8988T (cell line): ENCODE data around the gene PLEKHG5.

Source experiments
- DNase-seq: peaks from one replicate; pipeline ENCODE4 v3.0.0; 2011

The PLEKHG5 gene, protein sequence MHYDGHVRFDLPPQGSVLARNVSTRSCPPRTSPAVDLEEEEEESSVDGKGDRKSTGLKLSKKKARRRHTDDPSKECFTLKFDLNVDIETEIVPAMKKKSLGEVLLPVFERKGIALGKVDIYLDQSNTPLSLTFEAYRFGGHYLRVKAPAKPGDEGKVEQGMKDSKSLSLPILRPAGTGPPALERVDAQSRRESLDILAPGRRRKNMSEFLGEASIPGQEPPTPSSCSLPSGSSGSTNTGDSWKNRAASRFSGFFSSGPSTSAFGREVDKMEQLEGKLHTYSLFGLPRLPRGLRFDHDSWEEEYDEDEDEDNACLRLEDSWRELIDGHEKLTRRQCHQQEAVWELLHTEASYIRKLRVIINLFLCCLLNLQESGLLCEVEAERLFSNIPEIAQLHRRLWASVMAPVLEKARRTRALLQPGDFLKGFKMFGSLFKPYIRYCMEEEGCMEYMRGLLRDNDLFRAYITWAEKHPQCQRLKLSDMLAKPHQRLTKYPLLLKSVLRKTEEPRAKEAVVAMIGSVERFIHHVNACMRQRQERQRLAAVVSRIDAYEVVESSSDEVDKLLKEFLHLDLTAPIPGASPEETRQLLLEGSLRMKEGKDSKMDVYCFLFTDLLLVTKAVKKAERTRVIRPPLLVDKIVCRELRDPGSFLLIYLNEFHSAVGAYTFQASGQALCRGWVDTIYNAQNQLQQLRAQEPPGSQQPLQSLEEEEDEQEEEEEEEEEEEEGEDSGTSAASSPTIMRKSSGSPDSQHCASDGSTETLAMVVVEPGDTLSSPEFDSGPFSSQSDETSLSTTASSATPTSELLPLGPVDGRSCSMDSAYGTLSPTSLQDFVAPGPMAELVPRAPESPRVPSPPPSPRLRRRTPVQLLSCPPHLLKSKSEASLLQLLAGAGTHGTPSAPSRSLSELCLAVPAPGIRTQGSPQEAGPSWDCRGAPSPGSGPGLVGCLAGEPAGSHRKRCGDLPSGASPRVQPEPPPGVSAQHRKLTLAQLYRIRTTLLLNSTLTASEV

GRCh38 chr1:6491480-6491962, at the start of gene PLEKHG5:
TSS of gene PLEKHG5 (minus strand) at chr1:6491667. CDS start at chr1:6477571, 14,096 bp downstream.
- DNase-seq = no peak

- DNase-seq = no peak
Measured at GRCh38 chr1:6538956-6539355, 47.5 kb upstream of the PLEKHG5 start.

- no peak for DNase-seq
Measured at GRCh38 chr1:6536291-6536690, 44.8 kb upstream of the PLEKHG5 start.

DNA sequence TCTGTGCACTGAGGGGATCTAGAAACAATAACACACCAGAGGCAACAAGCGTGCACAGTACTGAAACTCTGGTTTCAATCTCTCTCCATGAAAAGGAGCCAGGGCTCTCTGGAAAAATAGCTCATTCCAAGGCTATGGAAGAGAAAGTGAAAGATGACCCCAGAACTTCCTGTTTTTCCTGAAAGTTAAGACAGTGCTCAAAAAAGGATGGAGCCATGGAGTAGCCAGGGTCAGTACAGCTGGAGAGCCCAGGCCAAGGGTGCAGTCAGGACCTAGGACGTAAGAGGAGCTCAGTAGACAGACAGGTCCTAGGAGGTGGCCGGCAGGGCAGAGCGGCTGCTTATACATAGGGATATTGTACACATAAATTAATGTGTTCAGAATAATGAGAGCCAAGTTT, 43.7 kb upstream of the PLEKHG5 start:
- no peak for DNase-seq

GRCh38 chr1:6534248-6534822, 42.9 kb upstream of the PLEKHG5 start:
- DNase-seq = no peak

- no peak for DNase-seq
Measured at GRCh38 chr1:6531996-6532395, 40.5 kb upstream of the PLEKHG5 start.

DNA sequence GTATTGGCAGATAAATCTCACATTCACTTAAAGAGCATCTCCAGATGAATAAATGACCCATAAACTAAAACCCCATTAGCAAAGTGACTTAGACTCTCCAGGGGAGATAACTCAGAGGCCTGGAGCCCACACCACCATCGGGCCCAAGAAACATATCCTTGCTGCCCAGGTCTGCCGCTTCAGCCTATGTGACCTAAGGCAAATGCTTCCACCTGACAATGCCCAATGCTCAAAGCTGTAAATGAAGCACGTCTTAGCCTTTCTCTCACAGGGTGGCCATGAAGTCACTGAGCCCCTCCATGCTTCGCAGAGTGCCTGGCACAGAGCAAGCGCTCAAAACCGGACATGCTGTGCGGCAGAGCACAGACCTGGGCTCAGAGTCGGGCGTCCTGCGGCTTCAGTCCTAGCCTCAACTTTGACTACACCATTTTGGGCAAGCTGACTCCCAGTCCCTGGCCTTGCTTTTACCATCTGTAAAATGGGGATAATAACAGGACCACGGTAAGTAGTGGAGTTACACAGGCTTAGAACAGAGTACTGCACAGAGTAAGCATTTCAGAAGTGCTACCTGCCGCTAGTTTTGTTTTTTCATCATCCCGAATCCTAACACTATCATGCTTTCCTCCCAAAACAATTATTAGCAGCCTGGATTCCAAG, 39.2 kb upstream of the PLEKHG5 start:
- DNase-seq = no peak

DNA sequence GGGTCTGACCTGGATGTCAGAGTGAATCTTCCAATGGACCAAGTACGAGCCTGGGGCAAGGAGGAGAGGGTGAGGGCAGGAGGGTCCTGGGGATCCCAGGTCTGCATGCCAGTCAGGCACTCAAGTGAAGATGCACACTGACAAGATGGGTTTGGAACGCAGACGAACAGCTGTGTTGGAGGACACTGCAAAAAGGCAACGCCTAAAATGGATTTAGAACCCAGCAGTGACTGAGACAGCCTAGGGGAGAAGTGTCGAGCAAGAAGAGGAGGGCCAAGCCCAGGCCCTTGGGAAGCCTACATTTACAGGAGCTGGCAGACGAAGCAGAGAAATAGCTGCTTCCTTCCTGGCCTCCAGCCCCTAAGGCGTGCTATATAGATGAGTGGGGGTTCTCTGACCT, 37.0 kb upstream of the PLEKHG5 start:
- no peak for DNase-seq

DNA sequence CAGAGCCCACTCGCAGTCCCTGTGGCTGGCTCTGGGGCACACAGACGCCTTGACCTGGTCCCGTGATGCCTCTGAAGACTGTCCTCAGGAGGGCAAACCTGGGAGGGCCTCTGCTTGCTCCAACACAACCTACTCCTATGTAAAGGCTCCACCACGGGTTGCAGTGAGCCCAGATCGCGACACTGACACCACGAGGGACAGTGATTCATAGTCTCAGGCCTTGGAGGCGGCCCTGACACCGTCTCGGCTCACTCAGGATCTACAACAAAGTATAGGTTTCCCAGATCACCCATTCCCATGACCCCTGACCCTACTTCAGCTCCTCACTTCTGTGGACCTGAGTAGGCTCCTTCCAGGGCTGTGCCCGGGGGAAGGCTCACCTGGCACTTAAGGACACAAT, 34.8 kb upstream of the PLEKHG5 start:
- DNase-seq = no peak

DNA sequence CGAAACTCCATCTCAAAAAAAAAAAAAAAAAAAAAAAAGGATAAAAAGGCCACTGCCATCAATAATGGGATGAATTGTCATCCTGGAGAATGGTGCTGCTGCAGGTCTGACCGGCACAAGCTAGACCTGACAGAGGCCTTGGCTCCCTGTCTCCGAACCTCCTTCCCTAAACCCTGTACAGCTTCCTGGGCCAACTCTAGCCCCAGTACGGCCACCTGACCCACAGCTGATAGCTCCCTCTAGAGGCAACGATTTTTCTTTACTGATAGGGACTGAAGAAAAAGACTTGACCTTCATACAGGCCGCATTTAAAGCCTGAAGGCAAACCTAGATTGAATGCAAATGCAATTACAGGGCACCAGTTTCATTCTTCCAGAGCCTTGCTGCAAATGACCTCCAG, 32.1 kb upstream of the PLEKHG5 start:
- no peak for DNase-seq

DNA sequence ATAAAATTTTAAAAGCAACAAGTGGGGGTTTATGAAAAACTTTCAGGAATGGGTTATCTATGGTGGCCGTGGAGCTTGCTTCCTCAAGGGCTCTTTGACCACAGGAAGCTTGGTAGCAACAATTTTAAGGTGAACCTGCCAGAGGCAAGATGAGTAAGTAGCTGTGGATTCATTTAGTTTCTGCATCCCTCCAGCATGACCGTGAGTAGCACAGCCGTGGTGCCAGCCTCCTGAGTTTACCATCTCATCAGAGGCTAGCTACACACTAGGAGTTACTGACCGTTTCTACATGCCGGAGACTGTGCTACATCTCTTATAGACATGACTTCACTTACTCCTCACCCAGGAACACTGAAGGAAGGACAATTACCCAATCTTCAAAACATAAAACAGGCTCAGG, 30.1 kb upstream of the PLEKHG5 start:
- no peak for DNase-seq

DNA sequence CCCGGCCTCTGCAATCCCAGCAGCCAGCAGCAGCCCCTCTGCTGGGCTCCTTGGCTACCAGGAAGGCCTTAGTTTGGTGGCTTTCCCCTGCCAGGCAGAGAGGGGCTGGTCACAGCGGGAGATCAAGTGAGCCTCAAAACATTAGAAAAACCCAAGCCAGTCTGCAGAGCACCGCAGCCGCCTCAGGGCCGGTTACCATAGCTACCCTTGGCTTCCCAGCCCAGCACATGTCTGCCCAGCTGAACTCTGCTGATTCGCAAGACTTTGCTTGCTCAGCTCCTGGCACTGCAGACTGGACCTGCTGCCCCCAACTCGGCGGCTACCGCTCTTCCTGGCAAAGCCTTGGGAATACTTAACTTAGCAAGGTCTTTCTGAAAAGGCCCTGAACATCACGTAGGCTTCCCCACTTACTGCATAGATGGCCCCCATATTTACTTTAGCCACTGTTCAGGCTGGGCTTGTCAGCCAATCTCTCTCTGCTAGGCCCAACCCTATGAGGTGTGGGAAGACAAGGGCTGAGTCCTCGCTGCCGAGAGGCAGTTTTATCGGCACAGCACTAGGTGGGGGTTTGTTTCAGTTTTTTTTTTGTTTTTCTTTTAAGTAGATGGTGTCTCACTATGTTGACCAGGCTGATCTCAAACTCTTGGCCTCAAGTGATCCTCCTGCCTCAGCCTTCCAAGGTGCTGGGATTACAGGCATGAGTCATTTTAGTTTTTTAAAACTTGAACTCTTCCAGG, 28.6 kb upstream of the PLEKHG5 start:
- no peak for DNase-seq

- no peak for DNase-seq
Measured at GRCh38 chr1:6519491-6519934, 28.0 kb upstream of the PLEKHG5 start.

DNA sequence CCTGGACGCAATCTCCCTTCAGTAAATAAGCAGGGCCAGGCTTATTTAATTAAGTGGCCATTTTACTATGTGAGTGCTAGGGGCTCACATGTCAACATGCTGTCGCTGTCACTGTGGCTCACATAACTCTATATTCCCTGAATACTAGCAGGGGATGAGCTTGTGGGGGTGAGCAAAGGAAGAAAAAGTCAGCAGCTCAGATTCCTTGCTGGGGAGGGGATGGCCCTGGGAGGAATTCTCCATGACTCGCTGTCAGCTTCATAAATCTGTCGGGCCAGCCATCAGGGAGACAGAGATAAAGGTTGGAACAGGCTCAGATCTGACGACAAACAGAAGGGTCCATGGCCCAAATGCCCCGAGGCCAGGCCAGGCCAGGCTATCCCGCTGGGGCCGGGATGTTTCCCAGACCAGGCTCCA, 26.0 kb upstream of the PLEKHG5 start:
- no peak for DNase-seq

DNA sequence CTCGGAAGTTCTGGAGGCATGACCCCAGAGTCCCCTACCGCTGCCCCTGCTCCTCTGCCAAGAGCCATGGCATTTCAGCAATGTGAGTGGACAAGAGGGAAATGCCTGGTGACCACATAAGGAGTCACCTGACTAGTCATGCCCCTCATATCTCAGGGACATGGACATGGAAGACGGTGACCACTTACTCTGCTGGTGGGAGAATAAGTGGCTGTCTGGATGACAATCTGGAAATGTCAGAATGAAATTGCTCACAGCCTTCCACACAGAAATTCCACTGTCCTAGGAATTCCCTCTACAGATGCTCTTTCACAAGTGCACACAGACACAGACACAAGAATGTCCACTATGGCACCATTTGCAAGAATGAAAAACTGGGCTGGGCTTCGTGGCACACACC, 24.3 kb upstream of the PLEKHG5 start:
- DNase-seq = no peak

DNA sequence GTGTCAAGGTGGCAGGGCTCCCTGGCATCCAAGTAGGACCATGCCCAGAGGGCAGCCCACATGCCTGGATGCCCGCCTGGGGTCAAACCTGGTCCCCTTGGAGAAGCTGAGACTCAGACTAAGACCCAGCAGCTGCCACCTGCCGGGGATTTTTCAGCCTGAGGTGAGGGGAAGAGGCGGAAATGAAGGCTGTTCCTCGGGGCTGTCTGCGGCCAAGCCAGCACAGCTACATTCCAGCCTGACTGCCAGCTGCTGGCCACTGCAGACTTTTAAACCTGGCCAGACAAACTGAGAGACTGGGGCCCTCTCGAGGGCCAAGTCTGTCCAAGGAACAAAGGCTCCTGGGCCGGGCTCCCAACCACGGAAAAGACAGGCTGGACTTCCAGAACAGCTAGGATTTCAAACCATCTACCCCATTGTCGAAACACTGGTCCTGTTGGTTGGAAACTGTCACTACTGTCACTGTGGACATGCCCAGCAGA, 21.9 kb upstream of the PLEKHG5 start:
- no peak for DNase-seq

DNA sequence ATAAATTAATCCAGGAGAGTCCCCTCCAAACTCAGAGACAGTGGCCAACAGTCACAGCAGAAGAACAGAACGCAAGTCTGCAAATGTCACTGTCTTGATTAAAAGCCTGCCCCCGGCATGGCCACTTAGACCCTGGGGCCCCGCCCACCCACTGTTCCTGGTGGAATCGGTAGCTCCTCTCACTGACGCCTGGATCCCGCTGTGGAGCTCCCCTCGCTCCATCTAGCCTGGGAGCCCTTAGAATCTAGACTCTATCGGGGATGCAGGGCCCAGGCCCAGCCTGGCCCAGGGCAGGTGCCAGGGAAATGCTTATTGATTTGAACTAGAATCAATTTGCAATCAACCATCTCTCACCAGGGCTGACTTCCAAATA, 21.4 kb upstream of the PLEKHG5 start:
- no peak for DNase-seq

DNA sequence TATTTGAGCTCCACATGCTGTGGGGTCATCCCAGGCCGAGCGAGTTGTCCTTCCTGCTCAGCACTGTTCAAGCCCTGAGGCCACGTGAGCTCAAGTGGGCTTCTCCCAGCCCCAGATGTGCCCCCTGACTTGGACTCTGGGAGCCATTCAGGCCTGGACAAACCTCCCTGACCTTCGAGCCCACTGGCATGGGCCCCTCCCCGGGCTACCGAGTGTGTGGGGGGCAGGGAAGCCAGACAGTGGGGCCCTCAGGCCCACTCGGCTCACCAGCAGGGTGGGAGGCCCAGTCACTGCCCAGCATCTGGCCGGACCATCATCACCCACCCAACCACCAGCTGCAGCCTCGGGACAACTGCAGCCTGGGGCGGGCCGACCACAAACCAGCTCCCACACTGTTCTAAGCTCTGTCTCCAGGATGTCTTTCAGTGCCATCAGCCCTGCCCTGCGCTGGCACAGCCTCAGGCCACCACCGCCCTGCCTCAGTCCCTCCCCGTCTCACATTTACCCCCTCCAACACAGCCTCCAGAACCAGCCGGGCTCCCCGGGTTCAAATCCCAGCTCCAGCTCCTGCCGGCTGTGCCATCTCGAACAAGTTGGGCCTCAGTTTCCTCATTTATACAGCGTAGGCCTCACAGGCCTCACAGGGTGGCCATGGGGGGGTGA, 20.9 kb upstream of the PLEKHG5 start:
- no peak for DNase-seq

DNA sequence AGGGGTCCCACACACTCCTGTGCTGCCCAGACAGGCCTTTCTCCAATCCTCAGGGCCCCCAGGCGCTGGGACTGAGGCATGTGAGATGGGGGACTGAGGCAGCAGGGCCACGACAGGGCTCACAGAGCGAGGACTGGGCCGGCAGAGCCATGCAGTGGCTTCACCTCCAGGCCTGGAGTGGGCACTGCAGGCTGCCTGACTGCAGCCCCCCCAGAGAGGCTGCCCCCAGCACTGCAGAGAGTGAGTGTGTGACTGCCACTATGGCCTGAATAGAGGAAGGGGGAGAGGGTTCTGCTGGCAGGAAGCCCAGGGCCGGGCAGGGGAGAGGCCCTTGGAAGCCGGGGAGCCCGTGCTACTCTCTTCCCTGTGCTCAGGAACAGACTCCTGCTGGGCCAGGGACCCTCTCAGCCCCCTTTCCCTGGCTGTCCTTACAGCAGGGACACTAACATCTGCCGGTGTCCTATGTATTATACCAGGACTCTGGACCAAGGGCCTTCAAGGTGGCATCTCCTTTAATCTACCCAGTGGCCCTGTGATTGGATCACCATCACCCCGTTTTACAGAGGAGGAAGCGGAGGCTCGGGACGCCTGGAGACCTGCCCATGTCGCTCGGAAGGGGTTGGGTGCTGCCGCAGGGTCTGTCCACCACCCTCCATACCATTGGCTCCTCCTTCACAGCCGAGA, 20.2 kb upstream of the PLEKHG5 start:
- DNase-seq = no peak

DNA sequence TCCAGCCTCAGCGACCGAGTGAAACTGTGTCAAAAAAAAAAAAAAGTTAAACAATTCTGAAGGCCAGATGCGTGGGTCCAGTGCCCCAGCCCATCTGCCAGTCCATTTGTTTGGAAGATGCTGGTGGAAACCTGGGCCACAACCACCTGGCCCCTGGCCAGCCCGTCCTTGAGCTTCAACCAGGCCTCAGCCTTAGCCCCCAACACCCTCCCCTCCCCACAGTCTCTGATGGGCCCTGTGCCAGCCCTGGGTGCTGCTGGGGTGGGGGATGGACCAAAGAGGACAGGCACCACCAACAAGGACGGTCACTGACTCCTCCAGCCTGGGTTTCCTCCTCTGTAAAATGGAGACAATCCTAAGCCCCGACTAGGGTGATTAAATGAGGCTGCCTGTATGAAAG, 19.6 kb upstream of the PLEKHG5 start:
- no peak for DNase-seq

GRCh38 chr1:6510493-6510892, 19.0 kb upstream of the PLEKHG5 start:
- DNase-seq = no peak
